Measurements from ENCODE around the gene ARFGEF2. TPM values are rescaled to one million over a fixed set of nuclear protein-coding genes. Genes with fewer than 3 reads are reported as not detected.
"Not testable (repeated sequence)": the region's sequence is repeated elsewhere in the genome, so short reads cannot be mapped to it uniquely, and the experiment has no call there.

ARFGEF2 gene
- total and polyA plus RNA-seq, 10 of the 15 experiments (the other 5 are each of a cell fraction or from before 2014, with no cell fraction given), result 5.2 to 24.1 (median 17.7) TPM

DNA sequence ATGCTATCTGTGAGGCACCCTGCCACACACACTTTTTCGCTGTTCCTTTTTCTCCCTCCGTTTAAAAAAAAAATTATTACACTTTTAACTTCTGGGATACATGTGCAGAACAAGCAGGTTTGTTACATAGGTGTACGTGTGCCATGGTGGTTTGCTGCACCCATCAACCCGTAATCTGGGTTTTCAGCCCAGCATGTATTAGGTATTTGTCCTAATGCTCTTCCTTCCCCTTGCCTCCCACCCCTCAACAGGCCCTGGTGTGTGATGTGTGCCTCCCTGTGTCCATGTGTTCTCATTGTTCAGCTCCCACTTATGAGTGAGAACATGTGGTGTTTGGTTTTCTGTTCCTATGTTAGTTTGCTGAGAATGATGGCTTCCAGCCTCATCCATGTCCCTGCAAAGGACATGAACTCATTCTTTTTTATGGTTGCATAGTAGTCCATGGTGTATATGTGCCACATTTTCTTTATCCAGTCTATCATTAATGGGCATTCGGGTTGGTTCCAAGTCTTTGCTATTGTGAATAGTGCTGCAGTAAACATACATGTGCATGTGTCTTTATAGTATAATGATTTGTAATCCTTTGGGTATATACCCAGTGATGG lies 12.9 kb downstream of the ARFGEF2 start:
- RAD21 ChIA-PET (ENCODE audit: unreplicated experiment); BruUV-seq (replicated peaks); FAIRE-seq; H3K4me1 ChIP-seq (ENCODE audit: control insufficient read depth, insufficient read depth, low read length); H3K4me2 ChIP-seq (ENCODE audit: control insufficient read depth, insufficient read depth); H3K4me3 ChIP-seq; intact Hi-C loops (cut with micrococcal nuclease; ENCODE audit: unreplicated experiment); H3K27ac ChIP-seq (ENCODE audit: control insufficient read depth, insufficient read depth); H3K36me3 ChIP-seq (ENCODE audit: control insufficient read depth in 2 of 2, insufficient read depth in 2 of 2, low read length in 1 of 2); DNase-seq (ENCODE audit: low read depth, low spot score); in situ Hi-C loops (cut with MboI); POLR2A ChIA-PET; CTCF ChIA-PET; H4K20me1 ChIP-seq (ENCODE audit: control insufficient read depth, insufficient read depth); ATAC-seq; H2AFZ ChIP-seq (ENCODE audit: control insufficient read depth, low read depth, low read length); H3K27me3 ChIP-seq (replicated peaks in 1 of 2; ENCODE audit: control insufficient read depth in 2 of 2, insufficient read depth in 2 of 2, low read length in 1 of 2); H3K9ac ChIP-seq (ENCODE audit: control insufficient read depth, insufficient read depth, low read length); H3K9me3 ChIP-seq (replicated peaks; ENCODE audit: control insufficient read depth, insufficient read depth, low read length): not testable (repeated sequence)
- WGBS (ENCODE audit: insufficient coverage, insufficient replicate concordance, low lambda C conversion rate, missing lambda C conversion rate), result over 99% methylated on average over 5 of the region's 5 CpGs
- H3K79me2 ChIP-seq (ENCODE audit: control insufficient read depth, insufficient read depth, low read length), result peaks cover 49% of the 10 kb centered on the region
- SMC1A ChIA-PET (ENCODE audit: uncharacterized antibody, unreplicated experiment), result interaction anchor here (0.9 kb wide), 1 partner anchor 125 kb away, joined by 3 read pairs; no protein-coding TSS in a partner anchor

DNA sequence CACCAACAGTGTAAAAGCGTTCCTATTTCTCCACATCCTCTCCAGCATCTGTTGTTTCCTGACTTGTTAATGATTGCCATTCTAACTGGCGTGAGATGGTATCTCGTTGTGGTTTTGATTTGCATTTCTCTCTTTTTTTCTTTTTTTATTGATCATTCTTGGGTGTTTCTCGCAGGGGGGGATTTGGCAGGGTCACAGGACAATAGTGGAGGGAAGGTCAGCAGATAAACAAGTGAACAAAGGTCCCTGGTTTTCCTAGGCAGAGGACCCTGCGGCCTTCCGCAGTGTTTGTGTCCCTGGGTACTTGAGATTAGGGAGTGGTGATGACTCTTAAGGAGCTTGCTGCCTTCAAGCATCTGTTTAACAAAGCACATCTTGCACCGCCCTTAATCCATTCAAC lies 13.5 kb downstream of the ARFGEF2 start:
- RAD21 ChIA-PET (ENCODE audit: unreplicated experiment); FAIRE-seq: not testable (repeated sequence)

DNA sequence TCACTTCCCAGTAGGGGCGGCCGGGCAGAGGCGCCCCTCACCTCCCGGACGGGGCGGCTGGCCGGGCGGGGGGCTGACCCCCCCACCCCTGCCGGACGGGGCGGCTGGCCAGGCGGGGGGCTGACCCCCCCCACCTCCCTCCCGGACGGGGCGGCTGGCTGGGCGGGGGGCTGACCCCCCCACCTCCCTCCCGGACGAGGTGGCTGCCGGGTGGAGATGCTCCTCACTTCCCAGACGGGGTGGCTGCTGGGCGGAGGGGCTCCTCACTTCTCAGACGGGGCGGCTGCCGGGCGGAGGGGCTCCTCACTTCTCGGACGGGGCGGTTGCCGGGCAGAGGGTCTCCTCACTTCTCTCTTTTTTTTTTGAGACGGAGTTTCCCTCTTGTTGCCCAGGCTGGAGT lies 14.7 kb downstream of the ARFGEF2 start:
- FAIRE-seq; BruUV-seq (replicated peaks); H3K27me3 ChIP-seq (replicated peaks in 1 of 2; ENCODE audit: control insufficient read depth in 2 of 2, insufficient read depth in 2 of 2, low read length in 1 of 2); SMC1A ChIA-PET (ENCODE audit: uncharacterized antibody, unreplicated experiment); in situ Hi-C loops (cut with MboI); intact Hi-C loops (cut with micrococcal nuclease; ENCODE audit: unreplicated experiment); DNase-seq (ENCODE audit: low read depth, low spot score); CTCF ChIA-PET; H3K36me3 ChIP-seq (ENCODE audit: control insufficient read depth in 2 of 2, insufficient read depth in 2 of 2, low read length in 1 of 2); POLR2A ChIA-PET; H3K4me2 ChIP-seq (ENCODE audit: control insufficient read depth, insufficient read depth); H3K4me3 ChIP-seq; H2AFZ ChIP-seq (ENCODE audit: control insufficient read depth, low read depth, low read length); H3K4me1 ChIP-seq (ENCODE audit: control insufficient read depth, insufficient read depth, low read length); RAD21 ChIA-PET (ENCODE audit: unreplicated experiment); H4K20me1 ChIP-seq (ENCODE audit: control insufficient read depth, insufficient read depth); H3K9ac ChIP-seq (ENCODE audit: control insufficient read depth, insufficient read depth, low read length); ATAC-seq; H3K9me3 ChIP-seq (replicated peaks; ENCODE audit: control insufficient read depth, insufficient read depth, low read length); H3K27ac ChIP-seq (ENCODE audit: control insufficient read depth, insufficient read depth): not testable (repeated sequence)
- 98% methylated on average over 8 of the region's 30 CpGs for WGBS (ENCODE audit: insufficient coverage, insufficient replicate concordance, low lambda C conversion rate, missing lambda C conversion rate)
- peaks cover 39% of the 10 kb centered on the region for H3K79me2 ChIP-seq (ENCODE audit: control insufficient read depth, insufficient read depth, low read length)

More for the DNA sequence above, 13.5 kb downstream of the ARFGEF2 start:
- H3K36me3 ChIP-seq (ENCODE audit: control insufficient read depth in 2 of 2, insufficient read depth in 2 of 2, low read length in 1 of 2); CTCF ChIA-PET; DNase-seq (ENCODE audit: low read depth, low spot score); H4K20me1 ChIP-seq (ENCODE audit: control insufficient read depth, insufficient read depth); SMC1A ChIA-PET (ENCODE audit: uncharacterized antibody, unreplicated experiment); H3K9ac ChIP-seq (ENCODE audit: control insufficient read depth, insufficient read depth, low read length); H3K27me3 ChIP-seq (replicated peaks in 1 of 2; ENCODE audit: control insufficient read depth in 2 of 2, insufficient read depth in 2 of 2, low read length in 1 of 2); ATAC-seq; H2AFZ ChIP-seq (ENCODE audit: control insufficient read depth, low read depth, low read length); H3K27ac ChIP-seq (ENCODE audit: control insufficient read depth, insufficient read depth); BruUV-seq (replicated peaks); H3K4me3 ChIP-seq; in situ Hi-C loops (cut with MboI); POLR2A ChIA-PET; H3K4me2 ChIP-seq (ENCODE audit: control insufficient read depth, insufficient read depth); H3K9me3 ChIP-seq (replicated peaks; ENCODE audit: control insufficient read depth, insufficient read depth, low read length); H3K4me1 ChIP-seq (ENCODE audit: control insufficient read depth, insufficient read depth, low read length); intact Hi-C loops (cut with micrococcal nuclease; ENCODE audit: unreplicated experiment): not testable (repeated sequence)
- TF ChIP-seq, protein P1, sequence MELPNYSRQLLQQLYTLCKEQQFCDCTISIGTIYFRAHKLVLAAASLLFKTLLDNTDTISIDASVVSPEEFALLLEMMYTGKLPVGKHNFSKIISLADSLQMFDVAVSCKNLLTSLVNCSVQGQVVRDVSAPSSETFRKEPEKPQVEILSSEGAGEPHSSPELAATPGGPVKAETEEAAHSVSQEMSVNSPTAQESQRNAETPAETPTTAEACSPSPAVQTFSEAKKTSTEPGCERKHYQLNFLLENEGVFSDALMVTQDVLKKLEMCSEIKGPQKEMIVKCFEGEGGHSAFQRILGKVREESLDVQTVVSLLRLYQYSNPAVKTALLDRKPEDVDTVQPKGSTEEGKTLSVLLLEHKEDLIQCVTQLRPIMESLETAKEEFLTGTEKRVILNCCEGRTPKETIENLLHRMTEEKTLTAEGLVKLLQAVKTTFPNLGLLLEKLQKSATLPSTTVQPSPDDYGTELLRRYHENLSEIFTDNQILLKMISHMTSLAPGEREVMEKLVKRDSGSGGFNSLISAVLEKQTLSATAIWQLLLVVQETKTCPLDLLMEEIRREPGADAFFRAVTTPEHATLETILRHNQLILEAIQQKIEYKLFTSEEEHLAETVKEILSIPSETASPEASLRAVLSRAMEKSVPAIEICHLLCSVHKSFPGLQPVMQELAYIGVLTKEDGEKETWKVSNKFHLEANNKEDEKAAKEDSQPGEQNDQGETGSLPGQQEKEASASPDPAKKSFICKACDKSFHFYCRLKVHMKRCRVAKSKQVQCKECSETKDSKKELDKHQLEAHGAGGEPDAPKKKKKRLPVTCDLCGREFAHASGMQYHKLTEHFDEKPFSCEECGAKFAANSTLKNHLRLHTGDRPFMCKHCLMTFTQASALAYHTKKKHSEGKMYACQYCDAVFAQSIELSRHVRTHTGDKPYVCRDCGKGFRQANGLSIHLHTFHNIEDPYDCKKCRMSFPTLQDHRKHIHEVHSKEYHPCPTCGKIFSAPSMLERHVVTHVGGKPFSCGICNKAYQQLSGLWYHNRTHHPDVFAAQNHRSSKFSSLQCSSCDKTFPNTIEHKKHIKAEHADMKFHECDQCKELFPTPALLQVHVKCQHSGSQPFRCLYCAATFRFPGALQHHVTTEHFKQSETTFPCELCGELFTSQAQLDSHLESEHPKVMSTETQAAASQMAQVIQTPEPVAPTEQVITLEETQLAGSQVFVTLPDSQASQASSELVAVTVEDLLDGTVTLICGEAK (IDR thresholded peaks at IDR 0.05; ENCODE audit: borderline replicate concordance), result peak; percentile 47
- 0 out of 4 replicates have a peak, but pooled peaks of 1 of the 2 experiments have one; percentile 23 for TF ChIP-seq IKZF2 (IDR thresholded peaks at IDR 0.05)
- 51% methylated on average over 6 of the region's 7 CpGs for WGBS (ENCODE audit: insufficient coverage, insufficient replicate concordance, low lambda C conversion rate, missing lambda C conversion rate)
- peaks cover 49% of the 10 kb centered on the region for H3K79me2 ChIP-seq (ENCODE audit: control insufficient read depth, insufficient read depth, low read length)
